Measurements from ENCODE around the gene TOGARAM2. TPM values are rescaled to one million over a fixed set of nuclear protein-coding genes. Genes with fewer than 3 reads are reported as not detected.

Gene TOGARAM2
- total RNA-seq, 2 experiments from 2014 or later = 2.7 to 3.3 TPM

- CTCF ChIA-PET = no interaction called here
- Mint-ChIP-seq H3K9me3 (ENCODE audit: low read depth) (no peaks in the 10 kb centered on the region), H3K4me3 (no peak overlapping the region), H3K27ac (peak overlapping the region; percentile 15), H3K36me3 (ENCODE audit: low read depth) (no peaks in the 10 kb centered on the region), H3K4me1 (peaks cover 19% of the 10 kb centered on the region), H3K27me3 (no peaks in the 10 kb centered on the region)
- DNase-seq (no peak), ATAC-seq (peak; percentile 96)
- POLR2A ChIA-PET = no interaction called here
- intact Hi-C loops (cut with DNase I, micrococcal nuclease) = loop anchor here in 1 of 2 experiments (5.0 kb wide), 1 partner anchor 73 kb away; no protein-coding TSS in a partner anchor
Measured at GRCh38 chr2:29059624-29060023, 78.5 kb downstream of the TOGARAM2 start.

GRCh38 chr2:29060441-29060840 is 79.3 kb downstream of the TOGARAM2 start:
- no peaks in the 10 kb centered on the region for H3K27me3 Mint-ChIP-seq

GRCh38 chr2:29061176-29061575 is 80.1 kb downstream of the TOGARAM2 start:
- CTCF ChIA-PET = interaction anchor here (0.6 kb wide), 1 partner anchor 99 kb away, joined by 3 read pairs; no protein-coding TSS in a partner anchor

More at GRCh38 chr2:29060441-29060840, 79.3 kb downstream of the TOGARAM2 start:
- intact Hi-C loops (cut with DNase I, micrococcal nuclease) = no loop called here
- Mint-ChIP-seq H3K36me3 (ENCODE audit: low read depth) (no peaks in the 10 kb centered on the region), H3K4me3 (no peak overlapping the region), H3K9me3 (ENCODE audit: low read depth) (no peaks in the 10 kb centered on the region), H3K4me1 (peaks cover 19% of the 10 kb centered on the region), H3K27ac (no peak overlapping the region)
- CTCF ChIA-PET = no interaction called here
- no peak for ATAC-seq
- POLR2A ChIA-PET = no interaction called here
- DNase-seq = no peak

GRCh38 chr2:29061616-29062015 is 80.5 kb downstream of the TOGARAM2 start:
- no peak overlapping the region for H3K27ac Mint-ChIP-seq
- no peaks in the 10 kb centered on the region for H3K36me3 Mint-ChIP-seq (ENCODE audit: low read depth)
- H3K4me1 Mint-ChIP-seq = peaks cover 17% of the 10 kb centered on the region
- intact Hi-C loops (cut with DNase I, micrococcal nuclease) = no loop called here
- CTCF ChIA-PET = interaction anchor here (0.6 kb wide), 1 partner anchor 99 kb away, joined by 3 read pairs; no protein-coding TSS in a partner anchor
- H3K27me3 Mint-ChIP-seq = no peaks in the 10 kb centered on the region
- no peak overlapping the region for H3K4me3 Mint-ChIP-seq
- DNase-seq = no peak
- no peak for ATAC-seq
- no peaks in the 10 kb centered on the region for H3K9me3 Mint-ChIP-seq (ENCODE audit: low read depth)
- POLR2A ChIA-PET = no interaction called here

More at GRCh38 chr2:29061176-29061575, 80.1 kb downstream of the TOGARAM2 start:
- ATAC-seq (no peak), DNase-seq (no peak)
- intact Hi-C loops (cut with DNase I, micrococcal nuclease) = no loop called here
- POLR2A ChIA-PET = no interaction called here
- no peak overlapping the region for H3K27ac Mint-ChIP-seq
- no peaks in the 10 kb centered on the region for H3K9me3 Mint-ChIP-seq (ENCODE audit: low read depth)
- H3K27me3 Mint-ChIP-seq = no peaks in the 10 kb centered on the region
- no peaks in the 10 kb centered on the region for H3K36me3 Mint-ChIP-seq (ENCODE audit: low read depth)
- no peak overlapping the region for H3K4me3 Mint-ChIP-seq
- H3K4me1 Mint-ChIP-seq = peaks cover 19% of the 10 kb centered on the region

GRCh38 chr2:29062371-29062770 is 81.3 kb downstream of the TOGARAM2 start:
- Mint-ChIP-seq H3K27me3 (no peaks in the 10 kb centered on the region), H3K36me3 (ENCODE audit: low read depth) (no peaks in the 10 kb centered on the region), H3K4me3 (no peak overlapping the region), H3K27ac (no peak overlapping the region), H3K4me1 (peaks cover 16% of the 10 kb centered on the region), H3K9me3 (ENCODE audit: low read depth) (no peaks in the 10 kb centered on the region)
- POLR2A ChIA-PET = no interaction called here
- CTCF ChIA-PET = interaction anchor here (1.3 kb wide), 1 partner anchor 10 kb away, joined by 3 read pairs; no protein-coding TSS in a partner anchor
- no peak for ATAC-seq
- intact Hi-C loops (cut with DNase I, micrococcal nuclease) = no loop called here
- DNase-seq = no peak

- ChIA-PET POLR2A (no interaction called here), CTCF (interaction anchor here (1.3 kb wide), 1 partner anchor 11 kb away, joined by 3 read pairs; no protein-coding TSS in a partner anchor)
- H3K27ac Mint-ChIP-seq = no peak overlapping the region
- no peak overlapping the region for H3K4me3 Mint-ChIP-seq
- intact Hi-C loops (cut with DNase I, micrococcal nuclease) = no loop called here
- ATAC-seq (no peak), DNase-seq (no peak)
- peaks cover 14% of the 10 kb centered on the region for H3K4me1 Mint-ChIP-seq
- no peaks in the 10 kb centered on the region for H3K9me3 Mint-ChIP-seq (ENCODE audit: low read depth)
- H3K27me3 Mint-ChIP-seq = no peaks in the 10 kb centered on the region
- H3K36me3 Mint-ChIP-seq (ENCODE audit: low read depth) = no peaks in the 10 kb centered on the region
Measured at GRCh38 chr2:29063056-29063455, 82.0 kb downstream of the TOGARAM2 start.

- ChIA-PET CTCF (interaction anchor here (1.0 to 1.3 kb wide), 2 partner anchors 12 to 131 kb away, joined by 3 to 5 read pairs; no protein-coding TSS in a partner anchor), POLR2A (no interaction called here)
- Mint-ChIP-seq H3K4me3 (no peak overlapping the region), H3K27me3 (no peaks in the 10 kb centered on the region), H3K36me3 (ENCODE audit: low read depth) (no peaks in the 10 kb centered on the region), H3K27ac (no peak overlapping the region), H3K9me3 (ENCODE audit: low read depth) (no peaks in the 10 kb centered on the region), H3K4me1 (peaks cover 14% of the 10 kb centered on the region)
- ATAC-seq (no peak), DNase-seq (no peak)
- intact Hi-C loops (cut with DNase I, micrococcal nuclease) = no loop called here
Measured at GRCh38 chr2:29063646-29064345, 82.7 kb downstream of the TOGARAM2 start.

GRCh38 chr2:29064346-29064715 is 83.2 kb downstream of the TOGARAM2 start:
- Mint-ChIP-seq H3K27me3 (no peaks in the 10 kb centered on the region), H3K9me3 (ENCODE audit: low read depth) (no peaks in the 10 kb centered on the region), H3K4me1 (peaks cover 13% of the 10 kb centered on the region), H3K27ac (no peak overlapping the region), H3K36me3 (ENCODE audit: low read depth) (no peaks in the 10 kb centered on the region), H3K4me3 (no peak overlapping the region)
- ATAC-seq (no peak), DNase-seq (no peak)
- ChIA-PET CTCF (interaction anchor here (1.0 kb wide), 1 partner anchor 131 kb away, joined by 5 read pairs; no protein-coding TSS in a partner anchor), POLR2A (no interaction called here)
- intact Hi-C loops (cut with DNase I, micrococcal nuclease) = no loop called here

- H3K9me3 Mint-ChIP-seq (ENCODE audit: low read depth) = no peaks in the 10 kb centered on the region
- intact Hi-C loops (cut with DNase I, micrococcal nuclease) = no loop called here
- H3K27ac Mint-ChIP-seq = no peak overlapping the region
- H3K4me1 Mint-ChIP-seq = peaks cover 9% of the 10 kb centered on the region
- CTCF ChIA-PET = no interaction called here
- H3K36me3 Mint-ChIP-seq (ENCODE audit: low read depth) = no peaks in the 10 kb centered on the region
- ATAC-seq (no peak), DNase-seq (no peak)
- H3K27me3 Mint-ChIP-seq = no peaks in the 10 kb centered on the region
- no peak overlapping the region for H3K4me3 Mint-ChIP-seq
- POLR2A ChIA-PET = no interaction called here
Measured at GRCh38 chr2:29064746-29065067, 83.6 kb downstream of the TOGARAM2 start.

GRCh38 chr2:29065068-29065811 is 84.1 kb downstream of the TOGARAM2 start:
- ATAC-seq = no peak
- intact Hi-C loops (cut with DNase I, micrococcal nuclease) = no loop called here
- Mint-ChIP-seq H3K4me3 (no peak overlapping the region), H3K9me3 (ENCODE audit: low read depth) (no peaks in the 10 kb centered on the region), H3K36me3 (ENCODE audit: low read depth) (no peaks in the 10 kb centered on the region), H3K27ac (no peak overlapping the region), H3K4me1 (peaks cover 4% of the 10 kb centered on the region), H3K27me3 (no peaks in the 10 kb centered on the region)
- POLR2A ChIA-PET = no interaction called here
- CTCF ChIA-PET = interaction anchor here (0.9 kb wide), 1 partner anchor 105 kb away, joined by 3 read pairs; no protein-coding TSS in a partner anchor
- DNase-seq = no peak

GRCh38 chr2:29066271-29066860 is 85.3 kb downstream of the TOGARAM2 start:
- ATAC-seq = no peak
- ChIA-PET POLR2A (no interaction called here), CTCF (interaction anchor here (0.6 kb wide), 1 partner anchor 472 kb away, joined by 3 read pairs; no protein-coding TSS in a partner anchor)
- no peak for DNase-seq
- Mint-ChIP-seq H3K27me3 (no peaks in the 10 kb centered on the region), H3K27ac (no peak overlapping the region), H3K36me3 (ENCODE audit: low read depth) (no peaks in the 10 kb centered on the region), H3K9me3 (ENCODE audit: low read depth) (no peaks in the 10 kb centered on the region), H3K4me1 (no peaks in the 10 kb centered on the region), H3K4me3 (no peak overlapping the region)
- intact Hi-C loops (cut with DNase I, micrococcal nuclease) = no loop called here

Measured in activated CD4-positive, alpha-beta T cell treated with anti-CD3 and anti-CD28 coated beads for 36 hours (primary cell).